HG02623 (cell line): ENCODE data around the gene PAPOLA.

Source experiments
- ATAC-seq: cut with Tn5 transposase; IDR thresholded peaks from one replicate; pipeline ENCODE4 v1.9.1; 2021; ENCODE audit warnings: moderate library complexity; ENCODE audit not compliant: unreplicated experiment

Gene PAPOLA

GRCh38 chr14:96584907-96585671 is 82.9 kb downstream of the PAPOLA start:
- ATAC-seq, result no peak

GRCh38 chr14:96585672-96586013 is 83.5 kb downstream of the PAPOLA start:
- ATAC-seq, result no peak

DNA sequence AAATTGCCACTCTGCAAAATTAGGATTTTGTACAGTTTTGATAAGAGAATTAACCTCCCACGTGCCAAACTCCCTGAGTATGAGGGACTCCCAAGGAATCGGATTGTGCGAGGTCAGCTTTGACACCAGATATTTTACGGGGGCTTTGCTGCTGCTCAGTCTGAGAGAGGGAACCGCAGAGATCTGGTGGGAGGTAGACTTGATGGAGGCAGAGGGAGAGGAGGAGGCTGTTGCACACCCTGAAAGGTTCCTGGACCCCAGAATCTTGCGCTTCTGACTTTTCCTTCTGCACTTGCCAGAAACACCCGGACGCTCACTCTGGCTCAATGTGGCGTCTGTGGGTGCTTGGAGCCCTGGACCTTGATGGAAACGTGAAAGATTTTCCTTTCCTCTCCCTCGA is 83.9 kb downstream of the PAPOLA start:
- no peak for ATAC-seq

GRCh38 chr14:96586921-96587822 is 85.0 kb downstream of the PAPOLA start:
- no peak for ATAC-seq

- no peak for ATAC-seq
Observed at GRCh38 chr14:96587823-96588385, 85.7 kb downstream of the PAPOLA start.

DNA sequence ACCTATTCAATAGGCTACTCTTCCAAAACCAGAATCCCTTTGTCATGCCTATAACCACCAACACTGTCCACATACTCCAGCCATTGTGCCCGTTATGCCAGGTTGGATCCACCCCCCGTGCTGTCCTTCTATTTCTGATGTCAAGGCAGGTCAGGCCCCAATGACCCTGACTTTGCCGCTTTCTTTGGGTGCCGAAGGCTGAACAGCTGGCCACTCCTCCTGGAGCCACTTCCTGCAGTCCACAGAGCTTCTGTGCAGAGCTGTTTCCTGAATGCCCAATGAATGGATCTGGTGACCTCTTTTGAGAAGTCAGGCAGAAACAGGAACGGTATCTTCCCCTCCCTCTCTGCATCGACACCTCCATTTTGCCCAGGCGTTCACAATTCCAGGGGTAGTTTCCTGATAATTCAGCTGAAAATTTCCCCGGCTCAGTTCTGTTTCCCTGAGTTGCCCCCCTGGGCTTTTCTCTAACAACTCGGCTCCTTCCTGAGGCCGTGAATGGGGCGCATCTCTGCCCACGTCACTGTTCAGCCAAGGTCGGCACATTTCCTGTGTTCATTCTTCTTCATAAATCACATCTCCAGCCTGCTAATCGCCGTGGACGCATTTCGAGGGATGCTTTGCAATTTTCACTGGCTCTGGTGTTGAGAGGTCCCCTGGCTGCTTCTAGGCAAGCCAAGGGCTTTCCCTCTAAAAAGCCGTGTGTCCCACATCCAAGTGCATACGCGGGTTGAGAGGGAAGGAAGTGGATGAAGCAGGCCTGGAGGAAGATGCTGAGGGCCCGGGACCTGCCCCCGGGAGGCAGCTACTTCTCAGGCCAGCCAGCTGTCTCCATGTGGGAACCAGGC is 86.5 kb downstream of the PAPOLA start:
- no peak for ATAC-seq

GRCh38 chr14:96589577-96589976 is 87.4 kb downstream of the PAPOLA start:
- no peak for ATAC-seq

- no peak for ATAC-seq
Observed at GRCh38 chr14:96590190-96590864, 88.1 kb downstream of the PAPOLA start.

DNA sequence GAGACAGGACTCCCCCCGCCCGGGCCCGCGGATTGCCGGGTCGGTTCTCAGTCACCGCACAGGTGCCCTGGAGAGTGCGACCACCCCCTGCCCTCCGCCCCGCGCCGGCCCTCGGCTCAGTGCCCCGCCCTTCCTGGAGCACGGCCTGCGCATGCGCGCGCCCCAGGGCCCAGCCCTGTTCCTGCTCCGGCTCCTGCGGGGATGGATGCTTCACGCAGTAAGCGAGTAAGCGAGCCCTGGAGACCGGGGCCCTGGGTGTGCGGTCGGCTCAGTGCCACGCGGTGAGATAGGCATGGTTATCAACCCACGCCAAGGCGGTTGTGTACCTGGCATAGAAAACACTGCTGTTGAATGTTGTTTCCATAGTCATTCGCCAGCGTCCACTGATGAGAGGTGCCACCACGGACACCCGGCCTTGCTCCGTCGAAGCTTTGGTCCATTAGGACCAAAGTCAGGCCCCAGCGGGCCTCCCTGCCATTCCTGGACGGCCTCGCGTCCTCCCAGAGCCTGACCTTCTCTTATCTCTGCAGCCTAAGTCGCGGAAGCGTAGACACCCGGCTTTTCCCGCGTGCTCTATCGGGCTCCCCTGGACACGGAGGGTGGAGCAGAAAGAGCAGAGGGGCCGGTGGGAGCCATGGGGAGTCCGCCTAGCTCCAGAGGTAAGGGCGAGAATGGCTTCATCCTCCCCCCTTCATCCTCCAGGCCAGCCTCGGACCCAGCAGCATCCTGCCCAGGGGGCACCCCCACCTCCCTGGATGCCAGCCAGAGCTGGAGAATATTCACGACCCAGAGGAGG is 90.6 kb downstream of the PAPOLA start:
- ATAC-seq, result peak; percentile 85

DNA sequence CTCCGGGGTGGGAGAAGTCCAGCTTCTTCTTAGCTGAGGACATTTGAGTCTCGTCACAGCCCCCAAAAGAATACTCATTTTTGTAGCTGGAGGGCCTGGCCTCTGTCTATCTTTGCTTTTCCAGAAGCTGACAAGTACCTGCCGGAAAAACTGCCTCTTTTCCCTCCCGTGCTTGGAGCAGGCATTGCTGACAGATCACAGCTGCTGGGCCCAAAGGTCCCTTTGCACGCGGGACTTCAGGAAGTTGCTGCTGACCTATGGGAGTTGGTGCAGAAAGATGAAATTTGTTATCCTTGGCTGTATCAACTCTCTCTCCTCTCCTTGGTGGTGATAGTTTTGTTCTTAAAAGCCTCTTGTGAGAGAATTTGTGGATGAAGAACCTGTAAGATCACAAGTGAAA is 92.8 kb downstream of the PAPOLA start:
- ATAC-seq, result no peak

- no peak for ATAC-seq
Observed at GRCh38 chr14:96597680-96598079, 95.5 kb downstream of the PAPOLA start.

- no peak for ATAC-seq
Observed at GRCh38 chr14:96598332-96598928, 96.2 kb downstream of the PAPOLA start.

GRCh38 chr14:96599076-96599475 is 96.9 kb downstream of the PAPOLA start:
- no peak for ATAC-seq

DNA sequence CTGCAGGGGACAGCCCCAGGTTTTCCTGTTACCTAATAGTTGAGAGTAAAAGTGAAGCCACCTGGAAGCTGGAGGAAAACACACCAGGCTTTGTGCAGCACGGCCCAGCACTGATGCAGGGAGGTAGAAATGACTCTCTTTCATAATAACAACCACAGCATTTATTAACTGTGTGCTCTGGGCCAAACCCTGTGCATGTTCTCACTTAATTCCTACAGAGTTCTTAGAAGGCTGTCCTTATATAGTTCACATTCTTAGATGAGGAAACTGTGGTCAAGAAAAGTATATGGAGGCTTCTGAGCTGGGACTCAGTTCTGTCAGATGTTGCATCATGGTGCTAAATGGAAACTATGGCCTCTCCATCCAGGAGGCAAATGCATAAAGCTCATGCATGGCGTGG is 100.0 kb downstream of the PAPOLA start:
- no peak for ATAC-seq

- ATAC-seq, result no peak
Observed at GRCh38 chr14:96603350-96604255, 101.4 kb downstream of the PAPOLA start.

DNA sequence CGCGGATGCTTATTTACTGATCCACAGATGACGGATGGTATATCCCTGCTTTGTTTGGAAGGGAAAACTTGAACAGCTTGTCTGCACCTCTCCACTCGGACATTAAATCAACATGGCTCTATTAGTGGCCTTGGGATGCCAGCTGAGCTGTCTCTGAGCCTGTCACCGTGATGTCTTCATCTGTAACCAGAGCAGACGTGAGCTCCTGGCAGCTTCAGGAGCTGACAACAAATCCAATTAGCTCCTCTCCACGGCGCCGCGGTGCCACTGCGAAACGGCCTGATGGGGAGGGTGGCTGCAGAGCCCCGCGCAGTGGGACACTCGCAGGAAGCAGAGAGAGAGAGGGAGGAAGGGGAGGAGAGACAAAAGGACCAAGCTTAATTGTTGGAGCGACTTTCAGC is 112.3 kb downstream of the PAPOLA start:
- ATAC-seq, result no peak

DNA sequence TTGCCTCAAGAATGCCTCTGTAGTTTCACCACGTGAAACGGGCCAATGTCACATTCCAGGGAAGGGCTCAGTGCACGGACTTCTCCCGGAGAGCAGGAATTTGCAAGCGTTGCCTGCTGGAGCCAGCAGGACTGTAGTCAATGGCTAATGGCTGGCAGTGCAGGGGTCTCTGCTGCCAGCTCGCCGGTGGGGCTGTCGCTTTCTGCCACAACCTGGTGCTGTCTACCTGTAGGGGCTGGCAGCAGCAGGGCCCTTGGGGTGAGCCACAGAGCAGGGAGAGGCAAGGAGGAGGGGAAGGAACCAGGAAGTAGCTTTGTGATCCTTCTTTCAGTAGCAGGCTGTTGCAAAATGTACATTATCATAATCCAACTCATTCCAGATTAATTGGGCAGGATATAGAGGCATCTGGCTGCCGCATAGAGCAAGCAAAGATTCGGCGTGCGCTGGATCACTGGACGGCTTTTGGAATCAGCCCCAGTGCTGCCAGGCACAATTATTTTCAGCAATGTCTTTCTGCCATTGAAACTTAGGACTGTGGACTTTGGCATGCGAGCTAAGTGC is 114.1 kb downstream of the PAPOLA start:
- no peak for ATAC-seq
